H1 (cell line): ENCODE measurements around the gene FAF2. TPM values are rescaled to one million over a fixed set of nuclear protein-coding genes. Genes with fewer than 3 reads are reported as not detected.

Source experiments
- CHD2 ChIP-seq: IDR thresholded peaks from 2 replicates; pipeline ENCODE4 v1.6.1; 2012; ENCODE audit warnings: low read length, improper control_type of control experiment
- GABPA ChIP-seq: IDR thresholded peaks from 2 replicates; pipeline ENCODE4 v1.6.1; 2011; ENCODE audit warnings: mild to moderate bottlenecking, low read length, moderate library complexity, borderline replicate concordance; ENCODE audit not compliant: insufficient read depth
- JUN ChIP-seq: IDR thresholded peaks from 2 replicates; pipeline ENCODE4 v1.6.1; 2011; ENCODE audit warnings: low read depth, mild to moderate bottlenecking, improper control_type of control experiment, low read length
- PHF8 ChIP-seq: fragments of 200-600 bp; sonication (generic); conservative IDR thresholded peaks from 2 replicates; pipeline ENCODE4 v1.7.1; 2012; ENCODE audit warnings: low read depth, mild to moderate bottlenecking, inconsistent platforms, low read length, moderate library complexity
- RAD21 ChIP-seq, 2 experiments: IDR thresholded peaks in 1 of 2; conservative IDR thresholded peaks in 1 of 2; 2 replicates each; pipeline ENCODE4 v1.6.1; 2011; ENCODE audit warnings: low read depth in 2 of 2, low read length in 2 of 2, improper control_type of control experiment in 1 of 2, inconsistent platforms in 1 of 2, mild to moderate bottlenecking in 1 of 2, moderate library complexity in 1 of 2
- RNF2 ChIP-seq: fragments of 200-900, 300-1000 bp; sonication (generic); IDR thresholded peaks from 2 replicates; pipeline ENCODE4 v1.7.1; 2016; ENCODE audit warnings: borderline replicate concordance, low read depth, mild to moderate bottlenecking, antibody characterized with exemption, low read length; ENCODE audit not compliant: poor library complexity, severe bottlenecking; ENCODE audit errors: missing control alignments
- SRF ChIP-seq: IDR thresholded peaks from 2 replicates; pipeline ENCODE4 v1.6.1; 2011; ENCODE audit warnings: mild to moderate bottlenecking, low read depth, low read length, moderate library complexity
- polyA plus RNA-seq, 7 experiments: library from polyadenylated mRNA; depleted of rRNA in 3 of 7; stranded (reverse) in 5 of 7; unstranded in 2 of 7; fragments of >200 nt in 5 of 7; fragments of 200-250 nt in 2 of 7; gene quantifications; 1 replicate in 5 of 7; 2 replicates in 1 of 7; 4 replicates in 1 of 7; pipeline versions ENCODE4 v1.2.1 to v1.2.3, GENCODE V29; 2011 to 2013; ENCODE audit warnings: missing spikeins in 2 of 7, mixed read lengths in 2 of 7
- total RNA-seq: library from RNA; stranded (reverse); fragmentation: NEBNext Ultra II Directional; extraction: Animal tissue kit (Norgen Biotek cat#: 25700); gene quantifications from 2 replicates; pipeline ENCODE4 v1.2.1, GENCODE V29; 2021
- TF ChIP-seq, protein P1 (sequence below), 3 experiments: IDR thresholded peaks; 1 replicate in 2 of 3; 2 replicates in 1 of 3; pipeline versions ENCODE4 v1.5.1 to v1.6.1; 2011; ENCODE audit warnings: low read length in 3 of 3, mild to moderate bottlenecking in 3 of 3, inconsistent platforms in 2 of 3, low read depth in 1 of 3, moderate library complexity in 1 of 3; ENCODE audit not compliant: insufficient read depth in 1 of 3; ENCODE audit errors: control extremely low read depth in 1 of 3

Gene FAF2
- total and polyA plus RNA-seq, 2 of the 8 experiments (the other 6 are each of a cell fraction or from before 2014, with no cell fraction given): 20.8 to 35.8 TPM

DNA sequence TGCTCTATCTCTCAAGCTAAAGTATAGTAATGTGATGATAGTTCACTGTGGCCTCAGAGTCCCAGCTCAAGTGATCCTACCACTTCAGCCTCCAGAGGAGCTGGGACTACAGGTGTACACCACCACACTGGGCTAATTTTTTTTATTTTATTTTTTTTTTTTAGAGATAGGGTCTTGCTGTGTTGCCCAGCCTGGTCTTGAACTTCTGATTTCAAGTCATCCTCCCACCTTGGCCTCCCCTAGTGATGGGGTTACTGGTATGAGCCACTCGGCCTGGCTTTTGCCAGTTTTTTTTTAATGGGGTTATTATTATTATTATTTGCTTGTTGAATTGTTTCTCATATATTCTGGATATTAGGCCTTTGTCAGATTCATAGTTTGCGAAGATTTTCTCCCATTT lies 13.2 kb downstream of the FAF2 start (continued):
- TF ChIP-seq, protein P1, sequence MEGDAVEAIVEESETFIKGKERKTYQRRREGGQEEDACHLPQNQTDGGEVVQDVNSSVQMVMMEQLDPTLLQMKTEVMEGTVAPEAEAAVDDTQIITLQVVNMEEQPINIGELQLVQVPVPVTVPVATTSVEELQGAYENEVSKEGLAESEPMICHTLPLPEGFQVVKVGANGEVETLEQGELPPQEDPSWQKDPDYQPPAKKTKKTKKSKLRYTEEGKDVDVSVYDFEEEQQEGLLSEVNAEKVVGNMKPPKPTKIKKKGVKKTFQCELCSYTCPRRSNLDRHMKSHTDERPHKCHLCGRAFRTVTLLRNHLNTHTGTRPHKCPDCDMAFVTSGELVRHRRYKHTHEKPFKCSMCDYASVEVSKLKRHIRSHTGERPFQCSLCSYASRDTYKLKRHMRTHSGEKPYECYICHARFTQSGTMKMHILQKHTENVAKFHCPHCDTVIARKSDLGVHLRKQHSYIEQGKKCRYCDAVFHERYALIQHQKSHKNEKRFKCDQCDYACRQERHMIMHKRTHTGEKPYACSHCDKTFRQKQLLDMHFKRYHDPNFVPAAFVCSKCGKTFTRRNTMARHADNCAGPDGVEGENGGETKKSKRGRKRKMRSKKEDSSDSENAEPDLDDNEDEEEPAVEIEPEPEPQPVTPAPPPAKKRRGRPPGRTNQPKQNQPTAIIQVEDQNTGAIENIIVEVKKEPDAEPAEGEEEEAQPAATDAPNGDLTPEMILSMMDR (IDR thresholded peaks at IDR 0.05; ENCODE audit: control extremely low read depth in 1 of 3, insufficient read depth in 1 of 3, low read depth in 1 of 3, low read length in 3 of 3): no peak
- TF ChIP-seq JUN (no peak), GABPA (no peak), SRF (no peak), CHD2 (no peak), RNF2 (no peak), PHF8 (no peak), RAD21 (IDR thresholded peaks at IDR 0.05 in 1 of 2, conservative IDR thresholded peaks at IDR 0.05 in 1 of 2; ENCODE audit: low read depth in 2 of 2, low read length in 2 of 2) (no peak)
- TF ChIP-seq, all 59 proteins: peak for 0
